NOMO-1 treated with DMSO at 0.1 percent for 48 hours (cell line): ENCODE results near the gene SNRPA1.

Experiments
- DNase-seq: peaks from one replicate; lab custom pipeline; 2025; ENCODE audit not compliant: unreplicated experiment; lab: John Stamatoyannopoulos, UW

SNRPA1 gene

GRCh38 chr15:101264911-101265641 lies 30.0 kb downstream of the SNRPA1 start:
- no peak for DNase-seq

- DNase-seq: no peak
These were observed 31.0 kb downstream of the SNRPA1 start for GRCh38 chr15:101264011-101264410.

GRCh38 chr15:101262551-101262950 lies 32.5 kb downstream of the SNRPA1 start:
- DNase-seq: no peak

- peak; percentile 62 for DNase-seq
These were observed 36.6 kb downstream of the SNRPA1 start for GRCh38 chr15:101258238-101259144.

- peak; percentile 66 for DNase-seq
These were observed 38.3 kb downstream of the SNRPA1 start for GRCh38 chr15:101256757-101257156.

GRCh38 chr15:101255615-101256241 lies 39.3 kb downstream of the SNRPA1 start:
- no peak for DNase-seq

- no peak for DNase-seq
These were observed 40.0 kb downstream of the SNRPA1 start for GRCh38 chr15:101255051-101255395.

- DNase-seq: no peak
These were observed 40.6 kb downstream of the SNRPA1 start for GRCh38 chr15:101254157-101255050.

- DNase-seq: no peak
These were observed 42.2 kb downstream of the SNRPA1 start for GRCh38 chr15:101252836-101253235.

- peak; percentile 91 for DNase-seq
These were observed 42.9 kb downstream of the SNRPA1 start, which contains the start of gene CHSY1 for GRCh38 chr15:101251830-101252820. TSS of gene CHSY1 (minus strand) at chr15:101252048. CDS start at chr15:101251456, 592 bp downstream.

GRCh38 chr15:101250873-101251829 lies 43.9 kb downstream of the SNRPA1 start:
- no peak for DNase-seq

- DNase-seq: no peak
These were observed 44.7 kb downstream of the SNRPA1 start for GRCh38 chr15:101250341-101250831.

- no peak for DNase-seq
These were observed 46.8 kb downstream of the SNRPA1 start for GRCh38 chr15:101248274-101248673.

- no peak for DNase-seq
These were observed 48.0 kb downstream of the SNRPA1 start for GRCh38 chr15:101246824-101247745.

GRCh38 chr15:101246391-101246790 lies 48.7 kb downstream of the SNRPA1 start:
- DNase-seq: no peak

- no peak for DNase-seq
These were observed 50.0 kb downstream of the SNRPA1 start for GRCh38 chr15:101244889-101245668.
